Endothelial cell of umbilical vein (primary cell): Measurements from ENCODE around the gene KYNU.

Experiments
- CTCF ChIP-seq, 2 donors: IDR thresholded peaks; 1 replicate in 1 of 2; 2 replicates in 1 of 2; pipeline ENCODE4 v1.5.1; 2011; ENCODE audit warnings: low read length in 2 of 2, mild to moderate bottlenecking in 2 of 2, moderate library complexity in 2 of 2, control low read depth in 1 of 2, inconsistent platforms in 1 of 2, low read depth in 1 of 2; ENCODE audit not compliant: insufficient read depth in 1 of 2; ENCODE audit errors: extremely low read depth in 1 of 2
- EZH2 ChIP-seq: IDR thresholded peaks from 2 replicates; pipeline ENCODE4 v1.6.1; 2012; ENCODE audit warnings: borderline replicate concordance, low read depth, mild to moderate bottlenecking, moderate library complexity, low read length, inconsistent platforms; ENCODE audit not compliant: severe bottlenecking
- FOS ChIP-seq: IDR thresholded peaks from 2 replicates; pipeline ENCODE4 v1.6.1; 2011; ENCODE audit warnings: mild to moderate bottlenecking, low read length, moderate library complexity, borderline replicate concordance; ENCODE audit not compliant: insufficient read depth
- POLR2A ChIP-seq: IDR thresholded peaks from 2 replicates; pipeline ENCODE4 v1.6.1; 2012; ENCODE audit warnings: low read depth, mild to moderate bottlenecking, control low read depth, low read length
- TF ChIP-seq, protein P1 (sequence below): IDR thresholded peaks from 2 replicates; pipeline ENCODE4 v1.6.1; 2011; ENCODE audit not compliant: insufficient read depth, insufficient read length

- no peak for TF ChIP-seq FOS
- no peak for TF ChIP-seq POLR2A
- TF ChIP-seq CTCF (IDR thresholded peaks at IDR 0.05; ENCODE audit: extremely low read depth in 1 of 2, insufficient read depth in 1 of 2, low read depth in 1 of 2, low read length in 2 of 2), result no peak
- TF ChIP-seq EZH2, result no peak
- TF ChIP-seq, protein P1, sequence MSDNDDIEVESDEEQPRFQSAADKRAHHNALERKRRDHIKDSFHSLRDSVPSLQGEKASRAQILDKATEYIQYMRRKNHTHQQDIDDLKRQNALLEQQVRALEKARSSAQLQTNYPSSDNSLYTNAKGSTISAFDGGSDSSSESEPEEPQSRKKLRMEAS, result no peak
Observed at GRCh38 chr2:142951190-142952007, 73.9 kb downstream of the KYNU start.
